CD8-positive, alpha-beta memory T cell (primary cell): ENCODE measurements around the gene LCLAT1. TPM values are rescaled to one million over a fixed set of nuclear protein-coding genes. Genes with fewer than 3 reads are reported as not detected.
"Not testable (repeated sequence)": the region's sequence is repeated elsewhere in the genome, so short reads cannot be mapped to it uniquely, and the experiment has no call there.

Source experiments
- CTCF ChIA-PET: fragments of 350-600 bp; sonication (Branson Sonifier 250); formaldehyde crosslinking; loops from one replicate; lab custom pipeline; 2021; ENCODE audit warnings: antibody characterized with exemption; lab: Charles Lee
- POLR2A ChIA-PET: fragments of 350-600 bp; sonication (Branson Sonifier 250); formaldehyde crosslinking; loops from one replicate; lab custom pipeline; 2021; ENCODE audit warnings: antibody characterized with exemption; lab: Charles Lee
- DNase-seq, 5 donors: peaks; one replicate each; pipeline versions ENCODE4 v3.0.0 to v3.0.0-alpha.2; 2020 to 2022; ENCODE audit warnings: mixed read lengths in 1 of 5
- H3K27ac ChIP-seq: one replicate; pipeline ENCODE4 v1.7.0; 2013; ENCODE audit warnings: low read depth, mild to moderate bottlenecking, low read length, moderate library complexity
- H3K27me3 ChIP-seq: 2 replicates; pipeline ENCODE4 v1.7.0; 2013; ENCODE audit warnings: low read length, mild to moderate bottlenecking; ENCODE audit not compliant: insufficient read depth, poor library complexity, severe bottlenecking
- H3K36me3 ChIP-seq: 2 replicates; pipeline ENCODE4 v1.7.0; 2013; ENCODE audit warnings: mild to moderate bottlenecking, low read length, moderate library complexity; ENCODE audit not compliant: insufficient read depth
- H3K4me1 ChIP-seq: 2 replicates; pipeline ENCODE4 v1.7.0; 2013; ENCODE audit warnings: mild to moderate bottlenecking, low read length, moderate library complexity; ENCODE audit not compliant: insufficient read depth
- H3K4me3 ChIP-seq: 2 replicates; pipeline ENCODE4 v1.7.0; 2013; ENCODE audit warnings: mild to moderate bottlenecking, low read length
- H3K9me3 ChIP-seq: 2 replicates; pipeline ENCODE4 v1.7.0; 2013; ENCODE audit warnings: mild to moderate bottlenecking, low read length
- H3K27ac Mint-ChIP-seq, 8 donors: one replicate each; pipeline ENCODE4 v1.8.0; 2020 to 2021; ENCODE audit warnings: mixed read lengths in 8 of 8, mild to moderate bottlenecking in 6 of 8, inconsistent platforms in 3 of 8, moderate library complexity in 3 of 8
- H3K27me3 Mint-ChIP-seq, 2 donors: one replicate each; pipeline ENCODE4 v1.8.0; 2020 to 2021; ENCODE audit warnings: mixed read lengths in 2 of 2, mild to moderate bottlenecking in 1 of 2, moderate library complexity in 1 of 2
- H3K36me3 Mint-ChIP-seq, 3 donors: one replicate each; pipeline ENCODE4 v1.8.0; 2020 to 2021; ENCODE audit warnings: mixed read lengths in 3 of 3, inconsistent platforms in 1 of 3, mild to moderate bottlenecking in 1 of 3
- H3K4me1 Mint-ChIP-seq, 3 donors: one replicate each; pipeline ENCODE4 v1.8.0; 2020 to 2021; ENCODE audit warnings: mixed read lengths in 3 of 3, inconsistent platforms in 1 of 3, mild to moderate bottlenecking in 1 of 3
- H3K4me3 Mint-ChIP-seq, 7 donors: one replicate each; pipeline ENCODE4 v1.8.0; 2020 to 2021; ENCODE audit warnings: mixed read lengths in 7 of 7, mild to moderate bottlenecking in 6 of 7, moderate library complexity in 4 of 7, inconsistent platforms in 2 of 7
- H3K9me3 Mint-ChIP-seq, 5 donors: one replicate each; pipeline ENCODE4 v1.8.0; 2020 to 2022; ENCODE audit warnings: mixed read lengths in 5 of 5, mild to moderate bottlenecking in 3 of 5, moderate library complexity in 2 of 5, inconsistent platforms in 1 of 5
- polyA plus RNA-seq: library from polyadenylated mRNA; unstranded; fragments of 300-500 nt; fragmentation: Illumina TruSeq; gene quantifications from one replicate; pipeline ENCODE4 v1.2.3, GENCODE V29; 2021
- total RNA-seq, 2 experiments: library from RNA; stranded (reverse); gene quantifications; one replicate each; pipeline ENCODE4 v1.2.3, GENCODE V29; 2021

Gene LCLAT1
- total and polyA plus RNA-seq, 3 experiments from 2014 or later = 18.0 to 31.0 (median 29.9) TPM

DNA sequence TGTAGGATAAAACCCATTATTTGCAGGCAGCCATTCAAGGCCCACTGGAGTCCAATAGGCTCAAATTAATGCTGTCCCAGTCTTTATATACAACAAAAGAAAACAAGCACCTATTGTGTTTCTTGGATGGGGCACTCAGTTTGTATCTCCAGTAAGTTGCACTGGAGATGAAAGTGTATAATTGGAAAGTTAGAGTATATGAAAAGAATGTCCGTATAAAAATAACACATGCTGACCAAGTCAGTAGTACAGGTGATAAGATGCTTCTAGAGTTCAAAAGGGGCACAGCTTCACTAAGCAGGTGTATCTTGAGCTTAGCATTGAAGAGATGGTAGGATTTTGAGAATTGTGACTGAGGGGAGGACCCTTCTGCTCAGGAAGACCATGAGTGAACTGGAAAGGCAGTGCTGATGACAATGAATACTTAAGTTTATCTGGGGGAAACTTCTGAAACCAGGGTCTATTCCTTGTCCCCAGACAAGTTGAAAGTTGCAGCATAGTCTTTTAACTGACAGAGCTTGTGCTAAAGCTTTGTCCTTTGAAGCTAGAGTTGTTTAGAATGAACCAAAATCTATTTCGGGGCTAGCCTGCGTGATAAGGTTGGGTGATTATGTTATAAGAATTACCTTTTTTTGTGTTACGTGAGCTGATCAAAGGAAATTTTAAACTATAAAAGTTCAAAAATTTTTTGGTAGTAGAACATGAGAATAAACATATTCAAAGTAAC is 15.2 kb downstream of the LCLAT1 start:
- H3K4me3 ChIP-seq = no peak overlapping the region
- no peaks in the 10 kb centered on the region for H3K9me3 ChIP-seq
- H3K27me3 ChIP-seq = no peaks in the 10 kb centered on the region
- Mint-ChIP-seq H3K27me3 (peaks cover 0 to 3% of the 10 kb centered on the region in 2 donors), H3K9me3 (no peaks in the 10 kb centered on the region), H3K4me1 (peaks cover 36 to 51% (median 44%) of the 10 kb centered on the region in 3 donors), H3K36me3 (peaks cover 3 to 6% (median 5%) of the 10 kb centered on the region in 3 donors), H3K27ac (peak overlapping the region in 5 of 8 donors; percentile 43 to 61 (median 48)), H3K4me3 (no peak overlapping the region)
- H3K4me1 ChIP-seq = peaks cover 16% of the 10 kb centered on the region
- H3K36me3 ChIP-seq = no peaks in the 10 kb centered on the region
- POLR2A ChIA-PET = no interaction called here
- DNase-seq = no peak
- H3K27ac ChIP-seq = no peak overlapping the region
- CTCF ChIA-PET = interaction anchor here (1.0 kb wide), 1 partner anchor 223 kb away, joined by 4 read pairs; no protein-coding TSS in a partner anchor

DNA sequence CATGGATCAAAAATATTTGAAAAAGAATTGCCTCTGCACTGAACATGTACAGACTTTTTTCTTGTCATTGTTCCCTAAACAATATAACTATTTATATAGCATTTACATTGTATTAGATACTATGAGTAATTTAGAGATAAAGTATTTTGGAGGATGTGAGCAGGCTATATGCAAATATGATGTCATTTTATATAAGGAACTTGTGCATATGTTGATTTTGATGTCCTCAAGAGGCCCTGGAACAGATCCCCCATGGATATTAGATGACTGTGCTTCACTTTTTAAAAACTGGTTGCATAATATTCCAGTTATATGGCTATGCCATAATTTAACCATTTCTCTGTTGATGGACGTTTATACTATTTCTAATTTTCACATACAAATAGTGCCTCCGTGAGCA is 16.5 kb downstream of the LCLAT1 start:
- H3K36me3 ChIP-seq = no peaks in the 10 kb centered on the region

GRCh38 chr2:30464544-30465170 is 17.6 kb downstream of the LCLAT1 start:
- peaks cover 0 to 4% (median 0%) of the 10 kb centered on the region in 5 donors for H3K9me3 Mint-ChIP-seq
- ChIA-PET CTCF (no interaction called here), POLR2A (no interaction called here)
- H3K36me3 ChIP-seq = no peaks in the 10 kb centered on the region
- H3K27ac Mint-ChIP-seq = peak overlapping the region in 5 of 8 donors; percentile 1 to 71 (median 10)
- peaks cover 8% of the 10 kb centered on the region for H3K4me1 ChIP-seq
- H3K4me3 ChIP-seq = no peak overlapping the region
- peaks cover 21 to 37% (median 29%) of the 10 kb centered on the region in 3 donors for H3K4me1 Mint-ChIP-seq
- DNase-seq = no peak
- H3K27me3 ChIP-seq = no peaks in the 10 kb centered on the region
- H3K36me3 Mint-ChIP-seq = peaks cover 6 to 9% (median 8%) of the 10 kb centered on the region in 3 donors
- no peak overlapping the region for H3K4me3 Mint-ChIP-seq
- no peak overlapping the region for H3K27ac ChIP-seq
- no peaks in the 10 kb centered on the region for H3K9me3 ChIP-seq
- H3K27me3 Mint-ChIP-seq = peaks cover 0 to 2% of the 10 kb centered on the region in 2 donors

More for the DNA sequence above, 16.5 kb downstream of the LCLAT1 start:
- ChIA-PET POLR2A (no interaction called here), CTCF (no interaction called here)
- DNase-seq = no peak
- H3K27me3 Mint-ChIP-seq = peaks cover 0 to 2% of the 10 kb centered on the region in 2 donors
- Histone ChIP-seq H3K27ac (no peak overlapping the region), H3K4me1 (peaks cover 9% of the 10 kb centered on the region), H3K27me3 (no peaks in the 10 kb centered on the region), H3K4me3 (no peak overlapping the region), H3K9me3 (no peaks in the 10 kb centered on the region)
- H3K4me1 Mint-ChIP-seq = peaks cover 26 to 40% (median 37%) of the 10 kb centered on the region in 3 donors
- H3K9me3 Mint-ChIP-seq = peaks cover 0 to 4% (median 0%) of the 10 kb centered on the region in 5 donors
- peak overlapping the region in 1 of 8 donors; percentile 32 for H3K27ac Mint-ChIP-seq
- peaks cover 3 to 7% (median 6%) of the 10 kb centered on the region in 3 donors for H3K36me3 Mint-ChIP-seq
- H3K4me3 Mint-ChIP-seq = no peak overlapping the region

DNA sequence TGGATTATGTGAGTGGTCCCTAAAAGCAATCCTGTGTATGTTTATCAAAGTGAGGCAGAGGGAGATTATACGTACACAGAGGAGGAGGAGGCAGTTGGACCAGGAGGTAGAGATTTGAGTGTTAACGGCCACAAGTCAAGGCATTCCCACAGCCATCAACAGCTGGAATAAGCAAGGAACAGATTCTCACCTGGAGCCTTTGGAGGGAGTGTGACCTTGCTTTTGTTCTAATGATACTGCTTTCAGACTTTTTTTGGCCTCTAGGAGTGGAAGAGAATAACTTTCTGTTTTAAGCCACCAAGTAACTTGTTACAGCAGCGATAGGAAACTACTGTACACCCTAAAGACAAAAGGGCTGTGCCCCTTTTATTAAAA is 18.1 kb downstream of the LCLAT1 start:
- peaks cover 23 to 36% (median 24%) of the 10 kb centered on the region in 3 donors for H3K4me1 Mint-ChIP-seq
- Histone ChIP-seq H3K4me3 (no peak overlapping the region), H3K9me3 (no peaks in the 10 kb centered on the region), H3K4me1 (peaks cover 8% of the 10 kb centered on the region), H3K27ac (no peak overlapping the region), H3K27me3 (no peaks in the 10 kb centered on the region), H3K36me3 (no peaks in the 10 kb centered on the region)
- ChIA-PET CTCF (no interaction called here), POLR2A (no interaction called here)
- H3K4me3 Mint-ChIP-seq = peak overlapping the region in 1 of 7 donors; percentile 16
- H3K27ac Mint-ChIP-seq = peak overlapping the region in 4 of 8 donors; percentile 1 to 71 (median 30)
- peaks cover 6 to 13% (median 8%) of the 10 kb centered on the region in 3 donors for H3K36me3 Mint-ChIP-seq
- peaks cover 0 to 2% of the 10 kb centered on the region in 2 donors for H3K27me3 Mint-ChIP-seq
- no peak for DNase-seq
- H3K9me3 Mint-ChIP-seq = peaks cover 0 to 4% (median 2%) of the 10 kb centered on the region in 5 donors

DNA sequence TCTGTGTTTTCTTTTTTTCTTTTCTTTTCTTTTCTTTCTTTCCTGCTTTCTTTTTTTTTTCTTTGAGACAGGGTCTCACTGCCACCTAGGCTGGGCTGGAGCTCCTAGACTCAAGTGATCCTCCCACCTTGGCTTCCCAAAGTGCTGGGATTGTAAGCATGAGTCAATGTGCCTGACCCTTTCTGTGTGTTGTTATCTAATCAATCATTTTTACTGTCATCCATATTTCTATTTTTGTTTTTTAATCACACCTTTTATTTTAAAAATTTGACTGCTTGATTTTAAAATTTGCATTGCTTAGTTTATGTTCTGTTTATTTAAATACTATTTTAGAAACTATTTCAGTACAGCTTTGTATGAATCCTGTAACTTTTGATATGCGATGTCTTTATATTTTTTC is 19.2 kb downstream of the LCLAT1 start:
- POLR2A ChIA-PET = interaction anchor here (0.6 kb wide), 1 partner anchor 241 kb away, joined by 3 read pairs; no protein-coding TSS in a partner anchor
- peak overlapping the region in 4 of 8 donors; percentile 72 to 87 (median 83) for H3K27ac Mint-ChIP-seq
- CTCF ChIA-PET = no interaction called here

GRCh38 chr2:30467062-30467826 is 20.2 kb downstream of the LCLAT1 start:
- CTCF ChIA-PET = not testable (repeated sequence)
- peaks cover 16 to 25% (median 16%) of the 10 kb centered on the region in 3 donors for H3K4me1 Mint-ChIP-seq

More for the DNA sequence above, 19.2 kb downstream of the LCLAT1 start:
- Mint-ChIP-seq H3K27me3 (peaks cover 0 to 2% of the 10 kb centered on the region in 2 donors), H3K36me3 (peaks cover 4 to 10% (median 5%) of the 10 kb centered on the region in 3 donors), H3K4me1 (peaks cover 15 to 29% (median 17%) of the 10 kb centered on the region in 3 donors), H3K9me3 (peaks cover 0 to 4% (median 2%) of the 10 kb centered on the region in 5 donors), H3K4me3 (no peak overlapping the region)
- no peak for DNase-seq
- no peak overlapping the region for H3K27ac ChIP-seq
- peaks cover 8% of the 10 kb centered on the region for H3K4me1 ChIP-seq
- no peaks in the 10 kb centered on the region for H3K27me3 ChIP-seq
- no peaks in the 10 kb centered on the region for H3K9me3 ChIP-seq
- H3K36me3 ChIP-seq = no peaks in the 10 kb centered on the region
- H3K4me3 ChIP-seq = no peak overlapping the region

DNA sequence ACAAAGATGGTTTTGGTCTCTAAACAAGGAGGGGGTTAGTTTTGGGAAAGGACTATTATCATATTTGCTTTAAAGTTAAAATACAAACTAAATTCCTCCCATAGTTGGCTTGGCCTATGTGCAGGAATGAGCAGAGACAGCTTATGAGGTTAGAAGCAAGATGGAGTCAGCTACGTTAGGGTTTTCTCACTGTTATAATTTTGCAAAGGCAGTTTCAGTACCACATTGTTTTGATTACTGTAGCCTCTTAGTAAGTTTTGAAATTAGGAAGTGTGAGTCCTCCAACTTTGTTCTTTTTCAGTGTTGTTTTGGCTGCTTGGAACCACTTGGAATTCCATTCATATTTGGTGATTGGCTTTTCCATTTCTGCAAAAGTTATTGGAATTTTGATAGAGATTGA is 23.4 kb downstream of the LCLAT1 start:
- peak overlapping the region in 1 of 8 donors; percentile 10 for H3K27ac Mint-ChIP-seq
- ChIA-PET POLR2A (interaction anchor here (0.7 kb wide), 1 partner anchor 198 kb away, joined by 7 read pairs; no protein-coding TSS in a partner anchor), CTCF (no interaction called here)
- Histone ChIP-seq H3K27ac (no peak overlapping the region), H3K4me1 (peaks cover 3% of the 10 kb centered on the region), H3K27me3 (no peaks in the 10 kb centered on the region), H3K9me3 (no peaks in the 10 kb centered on the region), H3K4me3 (no peak overlapping the region), H3K36me3 (no peaks in the 10 kb centered on the region)
- H3K27me3 Mint-ChIP-seq = no peaks in the 10 kb centered on the region
- H3K36me3 Mint-ChIP-seq = peaks cover 2 to 10% (median 2%) of the 10 kb centered on the region in 3 donors
- H3K4me1 Mint-ChIP-seq = peaks cover 14 to 25% (median 18%) of the 10 kb centered on the region in 3 donors
- no peak overlapping the region for H3K4me3 Mint-ChIP-seq
- peaks cover 0 to 4% (median 2%) of the 10 kb centered on the region in 5 donors for H3K9me3 Mint-ChIP-seq
- no peak for DNase-seq

More at GRCh38 chr2:30467062-30467826, 20.2 kb downstream of the LCLAT1 start:
- H3K4me1 ChIP-seq, H3K36me3 ChIP-seq, H3K4me3 ChIP-seq, DNase-seq, H3K27ac ChIP-seq, H3K9me3 Mint-ChIP-seq, H3K36me3 Mint-ChIP-seq, POLR2A ChIA-PET, H3K27me3 ChIP-seq, H3K9me3 ChIP-seq, H3K4me3 Mint-ChIP-seq, H3K27me3 Mint-ChIP-seq, H3K27ac Mint-ChIP-seq: not testable (repeated sequence)
